GM23338 (cell line): ENCODE results near the gene SLC4A2. TPM values are rescaled to one million over a fixed set of nuclear protein-coding genes. Genes with fewer than 3 reads are reported as not detected.

Experiments used
- ATAC-seq: fragments of 200-7000 bp; cut with Tn5 transposase; 3 replicates; pipeline ENCODE4 v1.9.1; 2020
- DNase-seq: peaks from one replicate; pipeline ENCODE4 v3.0.0-alpha.2; 2015; ENCODE audit warnings: low spot score
- H2AFZ ChIP-seq: fragments of 200-600 bp; sonication (generic); 2 replicates; pipeline ENCODE4 v1.8.0; 2016; ENCODE audit warnings: antibody characterized with exemption, mild to moderate bottlenecking, moderate library complexity
- H3F3A ChIP-seq: fragments of 200-600 bp; sonication (generic); replicated peaks from 2 replicates; pipeline ENCODE4 v1.8.0; 2017; ENCODE audit warnings: antibody characterized with exemption, mixed run types, low read depth
- H3K27ac ChIP-seq: fragments of 200-600 bp; sonication (generic); 2 replicates; pipeline ENCODE4 v1.6.1; 2016; ENCODE audit warnings: low read depth
- H3K27me3 ChIP-seq: fragments of 200-600 bp; sonication (generic); 2 replicates; pipeline ENCODE4 v1.8.0; 2016; ENCODE audit warnings: mild to moderate bottlenecking, mixed run types, moderate library complexity; ENCODE audit not compliant: insufficient read depth
- H3K36me3 ChIP-seq: fragments of 200-600 bp; sonication (generic); 2 replicates; pipeline ENCODE4 v1.8.0; 2016; ENCODE audit warnings: mild to moderate bottlenecking; ENCODE audit not compliant: insufficient read depth
- H3K4me1 ChIP-seq: fragments of 200-600 bp; sonication (generic); 2 replicates; pipeline ENCODE4 v1.8.0; 2016; ENCODE audit warnings: mild to moderate bottlenecking, moderate library complexity; ENCODE audit not compliant: insufficient read depth
- H3K4me2 ChIP-seq: fragments of 200-600 bp; sonication (generic); 2 replicates; pipeline ENCODE4 v1.7.1; 2017; ENCODE audit warnings: mixed run types
- H3K4me3 ChIP-seq: fragments of 200-600 bp; sonication (generic); 2 replicates; pipeline ENCODE4 v1.6.1; 2016; ENCODE audit warnings: mixed run types
- H3K79me2 ChIP-seq: fragments of 200-600 bp; sonication (generic); replicated peaks from 2 replicates; pipeline ENCODE4 v1.8.0; 2017; ENCODE audit warnings: mild to moderate bottlenecking; ENCODE audit not compliant: insufficient read depth
- H3K9me2 ChIP-seq: fragments of 200-600 bp; sonication (generic); 2 replicates; pipeline ENCODE4 v1.8.0; 2017; ENCODE audit not compliant: insufficient read depth
- H4K20me1 ChIP-seq: fragments of 200-600 bp; sonication (generic); replicated peaks from 2 replicates; pipeline ENCODE4 v1.8.0; 2017; ENCODE audit warnings: mild to moderate bottlenecking; ENCODE audit not compliant: insufficient read depth
- H3K27ac Mint-ChIP-seq: 2 replicates; pipeline ENCODE4 v1.8.0; 2020; ENCODE audit warnings: inconsistent platforms, mild to moderate bottlenecking, moderate library complexity, mixed read lengths
- H3K27me3 Mint-ChIP-seq: 3 replicates; pipeline ENCODE4 v1.8.0; 2022; ENCODE audit warnings: low read depth, mild to moderate bottlenecking, moderate library complexity, mixed read lengths, inconsistent platforms; ENCODE audit not compliant: insufficient read depth, poor library complexity
- H3K36me3 Mint-ChIP-seq: 3 replicates; pipeline ENCODE4 v1.8.0; 2021; ENCODE audit warnings: low read depth, mild to moderate bottlenecking, inconsistent platforms, moderate library complexity, mixed read lengths
- H3K4me1 Mint-ChIP-seq: 3 replicates; pipeline ENCODE4 v1.8.0; 2020; ENCODE audit warnings: mild to moderate bottlenecking, inconsistent platforms, mixed read lengths
- H3K4me3 Mint-ChIP-seq: 3 replicates; pipeline ENCODE4 v1.8.0; 2021; ENCODE audit warnings: moderate library complexity, mild to moderate bottlenecking, inconsistent platforms, mixed read lengths
- H3K9me3 Mint-ChIP-seq: 3 replicates; pipeline ENCODE4 v1.8.0; 2020; ENCODE audit warnings: moderate library complexity, mild to moderate bottlenecking, inconsistent platforms, mixed read lengths
- CREB1 ChIP-seq: fragments of 250-450 bp; sonication (Bioruptor Pico); IDR thresholded peaks from 2 replicates; pipeline ENCODE4 v1.5.0; 2020; ENCODE audit warnings: low read depth, mild to moderate bottlenecking, moderate library complexity
- CTCF ChIP-seq, 2 experiments: fragments of 200-600 bp in 1 of 2; sonication (generic) in 1 of 2; conservative IDR thresholded peaks; 2 replicates each; pipeline versions ENCODE4 v1.5.1 to v1.6.1; 2016 to 2017; ENCODE audit warnings: antibody characterized with exemption in 2 of 2, low read depth in 2 of 2, mild to moderate bottlenecking in 2 of 2, moderate library complexity in 1 of 2
- ETS1 ChIP-seq: IDR thresholded peaks from 2 replicates; pipeline ENCODE4 v1.6.1; 2016; ENCODE audit warnings: antibody characterized with exemption
- JUNB ChIP-seq: IDR thresholded peaks from one replicate; pipeline ENCODE4 v1.6.1; 2016; ENCODE audit warnings: antibody characterized with exemption; ENCODE audit not compliant: unreplicated experiment
- ZNF114 ChIP-seq: fragments of 250-450 bp; sonication (Bioruptor Pico); IDR thresholded peaks from 2 replicates; pipeline ENCODE4 v1.5.0; 2020; ENCODE audit warnings: mild to moderate bottlenecking, moderate library complexity
- polyA plus RNA-seq: library from polyadenylated mRNA; unstranded; fragments of >200 nt; fragmentation: Nextera tagmentation; extraction: Ambion mirVana; gene quantifications from 2 replicates; pipeline ENCODE4 v1.2.1, GENCODE V29; 2016
- total RNA-seq: library from RNA; depleted of rRNA; stranded (reverse); fragments of >200 nt; shearing (Covaris generic); gene quantifications from 2 replicates; pipeline ENCODE4 v1.2.3, GENCODE V29; 2014

The SLC4A2 gene
- total and polyA plus RNA-seq, 2 experiments from 2014 or later = 64.8 to 106 TPM

GRCh38 chr7:151016942-151017341 lies 42.4 kb upstream of the SLC4A2 start:
- peak in 1 of 2 experiments; percentile 30; a peak in 2 of 4 replicates for TF ChIP-seq CTCF (conservative IDR thresholded peaks at IDR 0.05; ENCODE audit: low read depth in 2 of 2)
- no peak for TF ChIP-seq ZNF114 (CRISPR knock-in tag)
- no peak overlapping the region for H3K4me3 Mint-ChIP-seq

GRCh38 chr7:151017370-151017952 lies 41.9 kb upstream of the SLC4A2 start:
- Histone ChIP-seq H2AFZ (peak overlapping the region; percentile 86), H3K36me3 (no peaks in the 10 kb centered on the region; the same call in 1 of the 2 replicates), H3K9me2 (no peaks in the 10 kb centered on the region), H3K4me2 (peak overlapping the region; percentile 77), H4K20me1 (no peaks in the 10 kb centered on the region), H3F3A (peaks cover 9% of the 10 kb centered on the region; the same call in 1 of the 2 replicates), H3K79me2 (no peaks in the 10 kb centered on the region), H3K4me1 (peaks cover 17% of the 10 kb centered on the region), H3K27me3 (peaks cover 54% of the 10 kb centered on the region), H3K27ac (no peak overlapping the region), H3K4me3 (peak overlapping the region; percentile 47)
- Mint-ChIP-seq H3K27me3 (peaks cover 61% of the 10 kb centered on the region), H3K4me1 (peaks cover 34% of the 10 kb centered on the region), H3K36me3 (peaks cover 11% of the 10 kb centered on the region), H3K4me3 (peak overlapping the region; percentile 66), H3K27ac (no peak overlapping the region), H3K9me3 (peaks cover 4% of the 10 kb centered on the region; the same call in 2 of the 3 replicates)
- TF ChIP-seq JUNB = no peak
- no peak for TF ChIP-seq CTCF (conservative IDR thresholded peaks at IDR 0.05; ENCODE audit: low read depth in 2 of 2)
- TF ChIP-seq CREB1 (CRISPR knock-in tag) = no peak
- TF ChIP-seq ETS1 = no peak
- DNase-seq (no peak), ATAC-seq (no peak)

More at GRCh38 chr7:151016942-151017341, 42.4 kb upstream of the SLC4A2 start:
- peaks cover 59% of the 10 kb centered on the region for H3K27me3 ChIP-seq
- H2AFZ ChIP-seq = no peak overlapping the region
- no peak for DNase-seq
- Mint-ChIP-seq H3K27ac (no peak overlapping the region), H3K4me1 (peaks cover 37% of the 10 kb centered on the region), H3K36me3 (peaks cover 11% of the 10 kb centered on the region), H3K9me3 (peaks cover 4% of the 10 kb centered on the region; the same call in 2 of the 3 replicates), H3K27me3 (peaks cover 64% of the 10 kb centered on the region)
- H3K4me2 ChIP-seq = no peak overlapping the region
- H4K20me1 ChIP-seq = no peaks in the 10 kb centered on the region
- peaks cover 9% of the 10 kb centered on the region; the same call in 1 of the 2 replicates for H3F3A ChIP-seq
- no peaks in the 10 kb centered on the region for H3K9me2 ChIP-seq
- peaks cover 20% of the 10 kb centered on the region for H3K4me1 ChIP-seq
- no peaks in the 10 kb centered on the region; the same call in 1 of the 2 replicates for H3K36me3 ChIP-seq
- H3K27ac ChIP-seq = no peak overlapping the region
- no peak overlapping the region for H3K4me3 ChIP-seq
- no peaks in the 10 kb centered on the region for H3K79me2 ChIP-seq
- ATAC-seq = no peak
